ENCODE measurements around the gene ZNF414.
A peak's percentile ranks its signal among the peaks of the same experiment; 100 is the strongest.

Gene ZNF414

GRCh38 chr19:8490395-8490760 is 23.6 kb downstream of the ZNF414 start:
- no peak for DNase-seq (ENCODE audit: low read depth in 2 of 2)

GRCh38 chr19:8489561-8490394 is 24.2 kb downstream of the ZNF414 start:
- DNase-seq (ENCODE audit: low read depth in 2 of 2): no peak

DNA sequence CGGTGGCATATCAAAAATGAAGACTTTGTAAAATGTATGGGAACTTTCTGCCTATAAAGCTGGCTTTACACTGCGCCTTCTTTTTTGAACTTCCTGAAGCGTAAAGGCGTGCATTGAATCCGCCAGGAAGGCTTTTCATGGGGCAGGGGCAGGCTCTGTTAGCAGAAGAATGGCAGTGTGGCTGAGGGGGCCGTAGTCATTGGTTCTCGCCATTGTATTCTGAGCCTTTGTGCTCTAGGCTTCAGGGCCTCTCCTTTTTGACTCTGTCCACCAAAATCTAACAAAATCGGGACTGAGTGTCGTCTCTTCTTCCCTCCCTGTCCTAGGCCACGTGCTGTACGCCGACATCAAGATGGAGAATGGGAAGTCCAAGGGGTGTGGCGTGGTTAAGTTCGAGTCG is 25.6 kb downstream of the ZNF414 start:
- DNase-seq (ENCODE audit: low read depth in 2 of 2): no peak

DNA sequence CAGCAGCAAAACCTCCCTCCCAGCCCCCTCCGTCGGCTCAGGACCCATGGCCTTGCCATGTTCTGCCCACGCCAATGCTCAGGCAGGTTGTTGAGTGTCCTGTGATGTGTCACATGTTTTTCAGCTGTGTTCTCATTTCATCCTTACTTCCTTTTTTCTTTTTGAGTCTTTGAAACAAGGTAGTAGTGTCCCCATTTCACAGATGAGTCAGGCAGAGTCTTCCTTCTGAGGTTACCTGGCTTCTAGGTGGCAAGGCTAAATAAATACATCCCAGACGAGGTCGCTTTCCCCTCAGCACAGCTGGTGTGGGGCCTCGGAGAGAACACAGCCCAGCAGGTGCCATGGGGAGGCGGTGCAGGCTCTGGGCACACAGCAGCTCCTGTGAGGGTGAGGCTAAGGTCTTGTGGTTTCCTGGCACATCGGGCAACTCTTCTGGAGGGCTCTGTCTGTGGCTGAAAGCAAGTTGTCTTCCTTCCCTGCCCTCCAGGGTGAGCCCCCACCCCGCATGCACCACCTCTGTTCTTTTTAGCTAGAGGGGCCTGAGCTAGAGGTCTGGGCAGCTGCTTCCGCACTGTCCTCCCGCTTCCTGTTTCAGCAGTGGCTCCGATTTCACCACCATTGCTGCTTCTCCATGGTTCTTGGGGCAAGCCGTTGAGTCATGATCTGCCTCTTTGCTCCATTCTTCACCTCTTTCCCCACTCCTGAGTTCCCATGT is 26.7 kb downstream of the ZNF414 start:
- DNase-seq (ENCODE audit: low read depth in 2 of 2): peak in 1 of 2 donors; percentile 31

DNA sequence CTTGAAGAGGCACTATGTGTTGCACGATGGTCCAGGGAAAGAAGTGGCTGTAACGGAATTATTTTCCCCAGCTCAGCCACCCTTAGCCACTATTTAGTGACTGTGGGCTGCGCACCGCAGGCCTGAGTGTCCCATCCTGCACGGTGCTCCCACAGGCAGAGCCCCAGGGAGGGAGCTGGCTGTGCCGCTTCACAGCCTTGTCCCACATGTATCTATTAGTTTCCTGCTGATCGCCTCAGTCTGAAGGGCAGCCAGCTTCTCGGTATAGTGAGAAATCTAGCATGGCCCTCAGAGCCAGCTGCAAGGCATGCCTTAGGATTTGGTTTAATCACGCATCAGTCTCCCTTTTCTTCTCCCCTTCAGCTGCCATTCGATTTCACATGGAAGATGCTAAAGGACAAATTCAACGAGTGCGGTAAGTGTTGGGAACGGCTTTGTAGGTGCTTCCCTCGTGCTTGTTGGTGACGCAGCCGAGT is 27.3 kb downstream of the ZNF414 start:
- no peak for DNase-seq (ENCODE audit: low read depth in 2 of 2)

GRCh38 chr19:8485561-8486371 is 28.2 kb downstream of the ZNF414 start:
- DNase-seq (ENCODE audit: low read depth in 2 of 2): no peak

GRCh38 chr19:8484331-8484894 is 29.6 kb downstream of the ZNF414 start:
- no peak for DNase-seq (ENCODE audit: low read depth in 2 of 2)

DNA sequence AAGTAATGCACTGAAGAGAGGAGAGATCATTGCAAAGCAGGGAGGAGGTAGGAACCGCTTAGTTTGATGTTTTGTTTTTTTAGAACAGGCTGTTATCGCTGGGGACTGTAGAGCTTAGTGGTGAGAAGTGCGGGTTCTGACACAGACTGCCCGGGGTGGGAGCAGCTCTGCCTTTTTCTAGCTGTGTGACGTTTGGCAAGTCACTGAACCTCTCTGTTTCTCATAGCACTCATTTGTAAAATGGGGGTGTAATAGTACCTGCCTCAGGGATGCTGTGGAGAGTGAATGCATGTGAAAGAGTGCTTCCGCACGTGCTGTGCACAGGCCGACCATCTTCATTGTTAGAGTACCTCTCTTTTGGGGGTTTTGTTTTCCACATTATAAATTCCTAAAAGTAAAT is 30.8 kb downstream of the ZNF414 start:
- DNase-seq (ENCODE audit: low read depth in 2 of 2): no peak

DNA sequence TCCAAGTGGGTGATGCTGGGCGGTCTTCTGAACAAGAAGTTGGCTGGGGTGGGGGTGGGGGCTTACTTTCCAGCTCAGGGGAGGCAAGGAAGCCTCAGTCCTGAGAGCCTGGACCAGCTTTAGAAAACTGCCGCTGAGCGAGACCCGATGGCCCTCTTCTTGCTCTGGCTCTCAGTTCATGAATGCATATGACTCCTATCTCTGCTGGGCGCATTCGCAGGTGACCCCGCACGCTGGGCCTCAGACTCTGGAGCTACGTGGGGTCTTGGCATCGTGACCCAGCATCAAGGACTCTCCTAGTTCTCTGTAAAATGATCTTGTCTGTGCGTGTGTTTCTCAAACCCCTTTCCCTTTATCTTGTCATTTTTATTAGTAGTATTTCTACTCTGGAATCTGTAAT is 31.3 kb downstream of the ZNF414 start:
- no peak for DNase-seq (ENCODE audit: low read depth in 2 of 2)

GRCh38 chr19:8481616-8482015 is 32.4 kb downstream of the ZNF414 start:
- no peak for DNase-seq (ENCODE audit: low read depth in 2 of 2)

DNA sequence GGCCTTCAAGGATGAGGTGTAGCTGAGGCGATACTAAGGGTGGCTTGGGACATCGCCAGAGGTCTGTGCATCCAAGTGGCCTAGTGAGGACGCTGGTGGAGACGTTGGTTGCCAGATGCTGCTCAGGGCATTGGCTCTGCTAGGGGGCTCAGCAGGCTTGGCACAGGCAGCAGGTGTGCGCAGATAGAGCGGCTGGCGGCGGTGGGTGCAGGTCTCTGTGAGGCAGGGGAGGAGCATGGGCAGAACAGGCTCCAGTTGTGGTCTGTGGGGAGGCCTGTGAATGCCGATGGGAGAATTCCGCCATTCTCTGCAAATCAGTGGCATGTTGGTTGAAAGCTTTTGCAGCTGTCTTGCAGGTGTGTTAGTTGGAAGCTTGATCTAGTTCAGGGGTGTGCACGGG is 32.8 kb downstream of the ZNF414 start:
- no peak for DNase-seq (ENCODE audit: low read depth in 2 of 2)

GRCh38 chr19:8478598-8478997 is 35.4 kb downstream of the ZNF414 start:
- no peak for DNase-seq (ENCODE audit: low read depth in 2 of 2)

DNA sequence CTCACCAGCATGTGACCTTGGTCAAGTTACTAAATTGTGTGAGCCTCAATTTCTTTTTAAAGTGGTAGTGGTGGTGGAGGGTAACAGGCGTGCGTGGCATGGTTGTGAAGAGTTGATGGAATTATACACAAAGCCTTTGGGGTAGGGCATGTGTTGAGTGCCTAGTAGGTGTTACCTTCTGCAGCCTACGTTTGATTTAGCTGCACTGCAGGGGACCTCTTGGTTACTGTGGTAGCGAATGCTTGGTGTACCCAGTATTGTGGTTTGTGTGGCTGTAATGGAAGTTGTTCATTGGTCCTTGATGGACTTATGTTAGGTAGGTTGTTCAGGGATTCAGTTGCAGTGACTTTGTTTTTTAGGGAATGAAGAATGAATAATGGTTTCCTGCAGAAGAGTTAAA is 36.1 kb downstream of the ZNF414 start:
- DNase-seq (ENCODE audit: low read depth in 2 of 2): no peak

- no peak for DNase-seq (ENCODE audit: low read depth in 2 of 2)
Observed at GRCh38 chr19:8476524-8476923, 37.4 kb downstream of the ZNF414 start.

DNA sequence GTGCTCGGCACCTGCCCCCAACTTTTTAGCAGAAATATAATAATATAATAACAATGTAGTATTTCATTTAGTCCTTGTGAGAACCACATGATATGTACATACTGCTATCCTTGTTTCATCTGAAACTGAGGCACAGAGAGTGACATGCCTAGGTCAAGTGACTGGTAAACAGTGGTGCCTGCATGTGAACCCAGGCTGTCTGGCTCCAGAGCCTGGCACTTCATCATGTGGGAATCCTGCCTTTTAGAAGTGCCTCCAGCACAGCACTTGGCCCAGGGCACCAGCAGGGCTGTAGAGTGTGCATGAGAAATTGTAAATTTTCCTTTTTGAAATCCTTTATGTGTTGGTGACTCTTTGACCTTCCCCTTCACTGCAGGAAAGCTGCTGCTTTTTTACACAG is 39.0 kb downstream of the ZNF414 start:
- DNase-seq (ENCODE audit: low read depth in 2 of 2): no peak

GRCh38 chr19:8473648-8474476 is 40.1 kb downstream of the ZNF414 start:
- DNase-seq (ENCODE audit: low read depth in 2 of 2): no peak

DNA sequence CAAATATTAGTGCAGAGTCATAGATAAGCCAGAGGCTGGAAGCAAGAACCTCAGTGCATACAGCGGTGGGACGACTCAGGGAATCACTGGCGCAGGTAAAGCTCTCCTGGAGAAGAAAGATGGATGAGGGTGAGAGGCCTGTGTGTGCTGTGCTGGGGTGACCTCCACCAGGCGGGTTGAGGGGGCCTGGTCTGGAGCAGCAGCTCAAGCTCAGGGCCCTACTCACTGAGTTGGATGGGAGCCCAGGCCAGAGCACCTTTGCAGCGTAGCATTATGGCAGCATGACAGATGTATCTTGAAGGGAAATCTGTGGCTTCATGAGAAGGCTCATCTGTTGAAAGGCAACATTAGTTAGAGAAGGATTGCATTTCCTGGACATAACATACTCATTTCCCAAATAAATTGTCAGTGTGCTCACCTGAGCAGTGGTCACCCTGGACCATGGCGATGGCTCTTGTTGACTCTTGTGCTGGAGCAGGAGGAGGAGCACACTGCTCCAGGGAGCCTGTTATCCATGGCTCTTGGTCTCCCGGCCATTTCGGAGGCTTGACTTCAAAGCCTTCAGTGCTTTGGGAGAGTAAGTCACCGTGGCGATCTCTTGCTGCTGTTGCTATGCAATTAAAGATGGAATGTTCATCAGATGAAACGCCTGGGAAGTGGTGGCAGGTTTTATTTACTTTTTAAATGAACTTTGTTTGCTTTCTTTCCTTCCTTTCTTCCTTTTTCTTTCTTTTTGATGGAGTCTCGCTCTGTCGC is 44.2 kb downstream of the ZNF414 start:
- no peak for DNase-seq (ENCODE audit: low read depth in 2 of 2)

- DNase-seq (ENCODE audit: low read depth in 2 of 2): no peak
Observed at GRCh38 chr19:8468761-8469373, 45.1 kb downstream of the ZNF414 start.

DNA sequence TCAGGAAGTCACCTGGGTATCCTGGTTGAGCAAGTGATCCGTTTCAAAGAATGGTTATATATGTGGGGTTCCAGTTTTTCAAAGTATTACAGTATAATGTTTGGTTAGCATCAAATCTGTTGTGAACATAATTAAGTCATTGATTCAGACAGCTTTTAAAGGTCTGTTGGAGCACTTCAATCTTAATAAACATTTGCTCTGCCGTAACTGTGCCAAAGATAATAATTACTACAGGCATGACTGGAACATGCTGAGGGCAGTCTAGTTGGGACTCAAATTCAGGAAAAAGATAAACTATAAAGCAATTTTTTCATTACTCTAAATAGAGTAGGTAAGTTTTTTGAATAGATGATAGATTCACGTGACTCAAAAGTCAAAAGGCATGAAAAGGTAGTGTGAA is 45.8 kb downstream of the ZNF414 start:
- DNase-seq (ENCODE audit: low read depth in 2 of 2): no peak

DNA sequence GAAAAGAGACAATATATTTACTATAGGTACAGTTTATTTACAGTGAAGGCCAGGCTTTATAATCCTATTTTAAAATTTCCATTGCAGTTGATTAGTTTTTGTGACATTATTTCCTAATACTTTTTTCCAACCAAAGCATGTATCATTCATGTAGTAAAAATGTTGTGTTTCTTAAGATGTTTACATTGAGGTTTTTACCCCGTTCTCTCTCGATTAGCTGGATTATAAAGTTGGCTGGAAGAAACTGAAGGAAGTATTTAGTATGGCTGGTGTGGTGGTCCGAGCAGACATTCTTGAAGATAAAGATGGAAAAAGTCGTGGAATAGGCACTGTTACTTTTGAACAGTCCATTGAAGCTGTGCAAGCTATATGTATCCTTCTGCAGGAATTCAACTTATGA is 47.9 kb downstream of the ZNF414 start:
- no peak for DNase-seq (ENCODE audit: low read depth in 2 of 2)

Measured in stimulated activated CD4-positive, alpha-beta T cell treated with anti-CD3 and anti-CD28 coated beads, Interleukin-1b, Interleukin-23, amount 100 ng/mL, for 1 hour (primary cell).